Vagina (tissue), 2 donors: Measurements from ENCODE around the gene ADAMTS17.

ENCODE experiments used
- CTCF ChIP-seq, 3 experiments: fragments of 450-650 bp in 2 of 3; fragments of 200-600 bp in 1 of 3; sonication (generic) in 1 of 3; IDR thresholded peaks; one replicate each; pipeline ENCODE4 v1.5.1; 2017 to 2019; ENCODE audit warnings: antibody characterized with exemption in 3 of 3, mild to moderate bottlenecking in 2 of 3, moderate library complexity in 2 of 3
- POLR2A ChIP-seq, 2 donors: fragments of 450-650 bp; IDR thresholded peaks; one replicate each; pipeline ENCODE4 v1.6.1; 2017; ENCODE audit warnings: antibody characterized with exemption in 2 of 2, mild to moderate bottlenecking in 2 of 2, moderate library complexity in 2 of 2

- TF ChIP-seq CTCF (IDR thresholded peaks at IDR 0.05), result no peak
- TF ChIP-seq POLR2A (IDR thresholded peaks at IDR 0.05), result no peak
Observed at GRCh38 chr15:100167884-100168375, 173.8 kb downstream of the ADAMTS17 start.
